Fibroblast of skin of left biceps (primary cell): ENCODE data around the gene FBXO2.
A peak's percentile ranks its signal among the peaks of the same experiment; 100 is the strongest.

ENCODE experiments used
- DNase-seq, 2 experiments: peaks; one replicate each; pipeline ENCODE4 v3.0.0-alpha.2; 2013; ENCODE audit warnings: low read depth in 2 of 2

The FBXO2 gene

GRCh38 chr1:11653101-11653860 is 948 bp downstream of the FBXO2 start:
- no peak for DNase-seq

- DNase-seq, result no peak
Measured at GRCh38 chr1:11652203-11652780, 1.9 kb downstream of the FBXO2 start.

GRCh38 chr1:11651017-11651416 is 3.2 kb downstream of the FBXO2 start:
- no peak for DNase-seq

DNA sequence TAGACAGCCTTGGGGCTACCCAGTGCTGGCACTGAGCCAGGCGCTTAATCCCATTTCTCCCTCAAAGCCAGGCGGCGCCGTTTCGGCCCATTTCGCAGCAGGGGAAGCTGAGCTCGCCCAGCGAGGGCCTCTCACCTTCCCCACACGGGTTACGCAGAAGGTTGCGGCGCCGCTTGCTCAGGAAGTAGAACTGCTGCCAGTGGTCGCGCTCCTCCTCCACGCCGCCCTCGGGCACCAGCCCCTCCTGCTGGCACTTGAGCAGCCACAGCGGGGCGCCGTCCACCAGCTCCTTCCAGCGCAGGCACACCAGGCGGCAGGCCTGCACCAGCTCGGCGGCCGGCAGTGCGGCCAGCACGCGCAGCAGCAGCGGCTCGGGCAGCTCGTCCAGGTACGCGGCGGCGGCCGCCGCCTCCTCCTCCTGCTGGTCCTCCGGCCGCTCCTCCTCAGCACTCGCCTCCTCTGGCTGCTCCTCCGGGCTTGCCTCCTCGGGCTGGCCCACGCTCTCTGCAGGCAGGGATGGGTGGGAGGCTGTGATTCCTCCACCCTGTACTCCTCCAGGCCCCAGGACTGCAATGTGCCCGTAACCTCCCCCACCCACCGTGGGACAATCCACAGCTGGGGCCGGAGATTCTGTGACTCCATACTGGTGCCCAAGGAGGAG is 3.8 kb downstream of the FBXO2 start:
- DNase-seq, result no peak

GRCh38 chr1:11649624-11650330 is 4.5 kb downstream of the FBXO2 start:
- no peak for DNase-seq

DNA sequence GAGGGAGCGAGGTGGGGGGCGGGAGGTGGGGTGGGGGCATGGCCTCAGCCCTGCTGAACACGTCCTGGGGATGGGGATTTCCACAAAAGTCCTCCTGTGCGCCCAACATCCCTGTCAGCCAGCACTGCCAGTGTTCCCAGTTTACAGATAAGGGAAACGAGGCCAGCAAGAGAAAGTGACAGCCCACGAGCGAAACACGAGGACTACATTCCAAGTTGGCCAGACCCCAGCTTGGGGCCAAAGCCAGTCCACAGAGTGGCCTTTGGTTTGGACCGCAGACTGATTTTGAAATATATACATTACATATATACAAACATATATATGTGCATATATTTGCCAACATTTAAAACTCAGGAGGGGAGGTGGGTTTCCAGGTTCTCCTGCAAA is 5.0 kb downstream of the FBXO2 start:
- DNase-seq, result no peak

- DNase-seq, result no peak
Measured at GRCh38 chr1:11648732-11649158, 5.5 kb downstream of the FBXO2 start.

GRCh38 chr1:11648039-11648438 is 6.2 kb downstream of the FBXO2 start:
- DNase-seq, result no peak

DNA sequence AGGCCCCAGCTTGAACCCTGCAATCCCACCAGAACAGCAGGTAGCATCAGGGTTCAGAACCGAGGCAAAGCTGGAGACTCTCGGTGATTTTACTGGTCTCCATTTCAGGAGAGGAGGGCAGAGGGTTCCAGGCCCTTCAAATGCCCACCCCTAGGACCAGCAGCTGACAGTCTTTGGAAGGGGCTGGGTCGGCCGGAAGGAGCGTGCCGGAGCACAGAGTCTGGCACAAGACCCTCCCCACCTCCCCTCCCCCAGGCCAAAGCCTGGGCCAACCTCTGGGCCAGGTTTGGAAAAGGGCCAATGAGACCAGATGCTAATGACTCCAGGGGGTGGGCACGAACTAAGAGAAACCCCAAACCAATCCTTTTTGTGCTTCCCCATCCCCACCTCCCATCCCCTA is 6.9 kb downstream of the FBXO2 start:
- no peak for DNase-seq

DNA sequence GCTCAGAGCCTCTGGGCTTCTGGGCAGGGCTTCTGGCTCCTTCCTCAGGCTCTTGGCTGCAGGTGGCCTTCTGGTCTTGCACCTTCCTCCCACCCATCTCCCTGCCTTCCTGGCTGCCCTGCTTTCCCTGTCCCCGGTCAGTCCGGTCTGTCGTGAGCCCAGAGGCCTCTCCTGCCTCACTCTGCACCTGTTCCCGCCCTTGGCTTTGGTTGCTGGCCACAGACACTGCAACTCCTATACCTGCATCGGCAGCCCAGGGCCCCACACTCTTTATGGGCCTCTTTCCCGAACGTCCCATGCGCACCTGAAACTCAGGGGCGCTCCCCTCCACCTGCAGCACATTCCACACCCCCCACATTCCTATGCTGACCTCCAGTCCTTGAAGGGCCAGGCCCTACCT is 7.9 kb downstream of the FBXO2 start:
- no peak for DNase-seq

GRCh38 chr1:11645670-11646265 is 8.5 kb downstream of the FBXO2 start:
- peak in 1 of 2 experiments; percentile 21 for DNase-seq

- DNase-seq, result no peak
Measured at GRCh38 chr1:11645270-11645669, 9.0 kb downstream of the FBXO2 start.

GRCh38 chr1:11643782-11644181 is 10.4 kb downstream of the FBXO2 start:
- DNase-seq, result no peak

- peak in 1 of 2 experiments; percentile 15 for DNase-seq
Measured at GRCh38 chr1:11642418-11643017, 11.7 kb downstream of the FBXO2 start.

DNA sequence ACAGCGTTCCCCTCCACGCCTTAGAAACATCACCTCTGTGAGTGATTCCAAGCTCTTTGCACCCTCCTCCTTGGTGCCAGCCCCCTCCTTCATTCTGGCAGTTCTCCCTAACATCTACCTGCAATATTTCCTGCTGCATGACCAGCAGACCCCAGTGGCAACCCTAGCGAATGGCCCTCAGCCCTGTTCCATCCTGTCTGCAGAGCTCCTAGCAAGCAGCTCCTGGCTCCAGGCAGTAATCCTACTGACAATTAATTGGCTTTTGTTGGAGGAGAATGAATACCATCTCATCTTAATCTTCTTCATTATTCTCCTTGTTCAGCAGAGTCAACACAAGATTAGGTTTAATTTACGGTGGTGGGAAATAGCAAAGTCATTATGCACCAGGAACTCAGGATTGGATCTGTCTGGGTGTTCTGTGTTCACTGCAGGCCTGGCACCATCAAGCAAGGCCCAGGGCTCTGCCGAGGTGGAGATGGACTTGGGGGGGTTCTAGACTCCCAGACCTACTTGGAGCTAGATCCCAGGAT is 12.4 kb downstream of the FBXO2 start:
- DNase-seq, result no peak

- no peak for DNase-seq
Measured at GRCh38 chr1:11640944-11641343, 13.3 kb downstream of the FBXO2 start.

DNA sequence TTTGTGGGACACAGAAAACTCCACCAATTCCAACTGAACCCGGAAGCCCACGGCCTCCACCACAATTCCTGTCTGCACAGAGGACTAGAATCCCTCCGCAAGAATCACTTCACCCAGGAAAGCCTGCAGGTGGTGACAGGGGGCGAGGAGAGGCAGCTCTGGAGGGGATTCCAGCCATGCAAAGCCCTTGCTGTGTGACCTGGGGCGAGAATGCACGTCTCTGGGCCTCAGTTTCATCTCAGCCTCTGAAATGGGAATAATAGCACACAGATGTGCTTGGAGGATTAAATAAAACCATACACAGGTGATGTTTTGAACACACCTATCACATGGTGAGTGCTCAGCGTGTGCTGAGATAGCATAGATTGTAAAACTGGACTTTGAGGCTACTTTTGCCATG is 14.1 kb downstream of the FBXO2 start:
- DNase-seq, result no peak

- DNase-seq, result no peak
Measured at GRCh38 chr1:11639372-11639771, 14.9 kb downstream of the FBXO2 start.

- no peak for DNase-seq
Measured at GRCh38 chr1:11638121-11638520, 16.1 kb downstream of the FBXO2 start.

DNA sequence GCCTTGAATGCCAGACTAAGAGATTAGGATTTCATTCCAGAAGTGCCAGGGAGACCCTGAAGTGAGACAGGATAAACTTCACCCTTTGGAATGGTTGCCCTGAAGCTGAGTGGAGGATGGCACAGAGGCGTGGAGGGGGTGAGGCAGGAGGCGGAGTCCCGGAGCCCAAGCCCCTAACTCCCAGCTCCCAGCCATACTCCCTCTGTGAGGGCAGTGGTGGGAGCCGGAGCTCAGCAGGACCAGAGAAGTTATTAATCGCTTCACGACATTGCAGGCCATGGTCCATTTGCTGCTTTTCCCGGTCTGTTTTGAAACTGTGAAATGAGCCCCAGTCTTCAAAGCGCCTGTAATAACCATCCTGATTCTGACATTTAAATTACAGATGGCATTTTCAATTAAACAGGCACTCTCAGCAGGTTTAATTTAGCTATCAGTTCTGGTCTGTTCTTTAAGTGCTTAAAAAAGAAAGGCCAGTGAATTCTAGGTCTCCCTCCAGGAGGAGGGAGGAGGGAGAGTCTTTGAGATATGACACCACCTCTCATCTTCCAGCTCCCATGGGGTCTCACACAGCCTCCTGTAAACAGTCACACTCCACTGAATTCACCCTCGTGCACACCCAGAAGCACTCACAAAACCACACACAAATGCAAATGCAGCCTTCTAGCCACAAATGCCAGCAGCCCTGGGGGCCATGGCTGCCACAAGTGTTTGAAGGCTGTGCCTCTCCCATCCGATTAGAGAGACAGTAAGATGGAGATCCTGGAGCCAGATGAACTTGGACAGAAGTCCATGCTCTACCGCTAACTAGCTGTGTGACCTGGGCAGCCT is 19.6 kb downstream of the FBXO2 start:
- DNase-seq, result no peak
